SW480 (cell line): Measurements from ENCODE around the gene NOL4.
"Not testable (repeated sequence)": the region's sequence is repeated elsewhere in the genome, so short reads cannot be mapped to it uniquely, and the experiment has no call there.

Experiments used
- DNase-seq: peaks from one replicate; pipeline ENCODE4 v3.0.0-alpha.2; 2016; ENCODE audit warnings: low spot score

Gene NOL4, protein sequence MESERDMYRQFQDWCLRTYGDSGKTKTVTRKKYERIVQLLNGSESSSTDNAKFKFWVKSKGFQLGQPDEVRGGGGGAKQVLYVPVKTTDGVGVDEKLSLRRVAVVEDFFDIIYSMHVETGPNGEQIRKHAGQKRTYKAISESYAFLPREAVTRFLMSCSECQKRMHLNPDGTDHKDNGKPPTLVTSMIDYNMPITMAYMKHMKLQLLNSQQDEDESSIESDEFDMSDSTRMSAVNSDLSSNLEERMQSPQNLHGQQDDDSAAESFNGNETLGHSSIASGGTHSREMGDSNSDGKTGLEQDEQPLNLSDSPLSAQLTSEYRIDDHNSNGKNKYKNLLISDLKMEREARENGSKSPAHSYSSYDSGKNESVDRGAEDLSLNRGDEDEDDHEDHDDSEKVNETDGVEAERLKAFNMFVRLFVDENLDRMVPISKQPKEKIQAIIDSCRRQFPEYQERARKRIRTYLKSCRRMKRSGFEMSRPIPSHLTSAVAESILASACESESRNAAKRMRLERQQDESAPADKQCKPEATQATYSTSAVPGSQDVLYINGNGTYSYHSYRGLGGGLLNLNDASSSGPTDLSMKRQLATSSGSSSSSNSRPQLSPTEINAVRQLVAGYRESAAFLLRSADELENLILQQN

DNA sequence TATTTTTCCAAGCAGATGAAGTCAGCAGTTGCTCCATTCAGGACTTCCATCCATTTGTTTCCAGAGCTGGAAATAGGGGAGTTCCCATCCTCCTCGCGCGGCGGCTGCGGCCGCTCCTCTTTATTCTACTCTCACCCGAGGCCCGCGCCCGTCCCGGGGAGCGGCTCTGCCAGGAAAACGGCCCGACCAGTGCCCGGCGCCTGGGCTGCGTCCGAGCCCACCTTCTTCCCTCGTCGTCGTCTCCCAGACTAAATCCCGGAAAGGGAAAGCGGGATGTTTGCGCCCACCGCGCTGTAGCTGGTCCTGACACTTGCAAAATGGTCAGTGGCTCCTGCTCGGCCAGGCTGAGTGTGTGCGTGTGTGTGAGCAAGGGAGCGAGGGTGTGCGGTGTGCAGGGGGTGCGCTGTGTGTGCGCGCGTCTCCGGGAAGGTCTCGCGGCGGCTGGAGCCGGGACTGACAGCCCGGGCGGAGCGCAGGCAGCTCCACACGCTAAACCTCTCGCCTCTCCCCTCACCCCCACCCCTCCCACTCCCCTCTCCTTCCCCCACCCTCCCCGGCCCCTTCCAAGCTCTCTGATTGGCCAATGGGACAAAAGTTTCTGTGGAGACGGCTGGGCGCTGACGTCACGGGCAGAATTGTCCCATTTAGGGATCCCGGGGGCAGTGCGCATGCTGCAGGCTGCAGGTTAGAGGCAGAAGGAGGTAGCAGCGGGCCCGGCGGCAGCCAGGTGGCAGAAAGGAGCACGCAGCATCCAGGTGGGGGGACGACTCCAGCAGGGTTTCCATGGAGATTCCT lies at the start of gene NOL4:
Gene NOL4 (minus strand): TSS at position 491 of the 795 bp plus-strand sequence. CDS start 1,660 bp downstream, outside the sequence.
- peak; percentile 67 for DNase-seq

GRCh38 chr18:34266029-34266428 lies 41.3 kb upstream of the NOL4 start:
- not testable (repeated sequence) for DNase-seq

GRCh38 chr18:34261865-34262780 lies 37.4 kb upstream of the NOL4 start:
- DNase-seq = no peak

GRCh38 chr18:34258176-34258575 lies 33.5 kb upstream of the NOL4 start:
- no peak for DNase-seq

DNA sequence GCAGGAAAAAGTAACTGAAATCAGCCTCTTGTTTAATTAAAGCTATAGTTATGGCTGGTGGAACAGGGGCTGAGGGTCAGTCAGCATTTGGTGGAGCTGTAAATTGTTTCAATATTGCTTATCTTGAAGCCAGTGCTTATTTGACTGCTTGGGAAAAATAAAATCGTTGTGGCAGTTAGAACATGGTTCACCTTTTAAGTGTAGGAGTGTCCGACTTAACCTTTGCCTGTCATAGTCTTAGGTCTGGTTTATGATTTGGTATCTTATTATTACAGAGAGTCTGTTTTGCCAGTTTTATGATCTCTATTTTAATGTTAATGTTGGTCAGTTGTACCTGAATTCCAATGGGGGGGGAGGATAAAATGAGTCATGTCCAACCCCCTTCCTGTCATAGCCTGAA lies 27.2 kb upstream of the NOL4 start:
- DNase-seq = no peak

DNA sequence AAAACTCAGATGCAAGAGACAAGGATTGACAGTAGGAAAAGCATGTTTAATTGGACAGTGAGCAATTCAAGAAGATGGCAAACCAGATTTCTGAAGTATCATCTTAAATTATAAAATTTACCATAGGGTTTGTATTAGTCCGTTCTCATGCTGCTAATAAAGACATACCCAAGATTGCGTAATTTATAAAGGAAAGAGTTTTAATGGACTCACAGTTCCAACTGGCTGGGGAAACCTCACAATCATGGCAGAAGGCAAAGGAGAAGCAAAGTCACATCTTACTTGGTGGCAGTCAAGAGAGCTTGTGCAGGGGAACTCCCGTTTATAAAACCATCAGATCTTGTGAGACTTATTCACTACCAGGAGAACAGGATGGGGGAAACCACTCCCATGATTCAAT lies 24.0 kb upstream of the NOL4 start:
- DNase-seq = no peak

- no peak for DNase-seq
These were observed 18.0 kb upstream of the NOL4 start for GRCh38 chr18:34242739-34243138.

DNA sequence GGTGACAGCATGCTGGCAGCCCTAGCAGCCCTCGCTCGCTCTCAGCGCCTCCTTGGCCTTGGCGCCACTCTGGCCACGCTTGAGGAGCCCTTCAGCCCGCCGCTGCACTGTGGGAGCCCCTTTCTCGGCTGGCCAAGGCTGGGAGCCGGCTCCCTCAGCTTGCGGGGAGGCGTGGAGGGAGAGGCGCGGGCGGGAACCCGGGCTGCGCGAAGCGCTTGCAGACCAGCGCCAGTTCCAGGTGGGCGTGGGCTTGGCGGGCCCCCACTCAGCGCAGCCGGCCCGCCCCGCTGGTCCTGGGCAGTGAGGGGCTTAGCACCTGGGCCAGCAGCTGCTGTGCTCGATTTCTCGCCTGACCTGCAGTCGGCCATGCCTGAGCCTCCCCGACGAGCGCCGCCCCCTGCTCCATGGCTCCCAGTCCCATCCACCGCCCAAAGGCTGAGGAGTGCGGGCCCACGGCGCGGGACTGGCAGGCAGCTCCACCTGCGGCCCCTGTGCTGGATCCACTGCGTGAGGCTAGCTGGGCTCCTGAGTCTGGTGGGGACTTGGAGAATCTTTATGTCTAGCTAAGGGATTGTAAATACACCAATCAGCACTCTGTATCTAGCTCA lies 9.2 kb upstream of the NOL4 start:
- not testable (repeated sequence) for DNase-seq

DNA sequence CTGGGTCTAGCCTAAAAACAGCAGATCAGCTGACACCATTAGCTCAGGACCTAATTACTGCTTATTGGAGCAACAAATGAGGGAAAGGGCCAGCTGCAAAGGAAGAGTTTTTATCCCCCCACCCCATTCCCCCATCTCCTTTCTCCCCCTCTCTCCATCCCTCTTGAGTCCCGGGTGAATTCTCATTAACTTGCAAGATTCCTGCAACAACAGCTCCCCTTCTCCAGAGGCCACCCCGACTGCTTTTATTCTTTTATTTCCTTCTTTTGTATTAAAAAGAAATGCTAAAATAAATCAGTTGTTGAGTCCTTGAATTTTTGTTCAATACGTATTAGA lies 473 bp upstream of the NOL4 start:
- no peak for DNase-seq

- DNase-seq = no peak
These were observed 755 bp downstream of the NOL4 start for GRCh38 chr18:34223893-34224422.

DNA sequence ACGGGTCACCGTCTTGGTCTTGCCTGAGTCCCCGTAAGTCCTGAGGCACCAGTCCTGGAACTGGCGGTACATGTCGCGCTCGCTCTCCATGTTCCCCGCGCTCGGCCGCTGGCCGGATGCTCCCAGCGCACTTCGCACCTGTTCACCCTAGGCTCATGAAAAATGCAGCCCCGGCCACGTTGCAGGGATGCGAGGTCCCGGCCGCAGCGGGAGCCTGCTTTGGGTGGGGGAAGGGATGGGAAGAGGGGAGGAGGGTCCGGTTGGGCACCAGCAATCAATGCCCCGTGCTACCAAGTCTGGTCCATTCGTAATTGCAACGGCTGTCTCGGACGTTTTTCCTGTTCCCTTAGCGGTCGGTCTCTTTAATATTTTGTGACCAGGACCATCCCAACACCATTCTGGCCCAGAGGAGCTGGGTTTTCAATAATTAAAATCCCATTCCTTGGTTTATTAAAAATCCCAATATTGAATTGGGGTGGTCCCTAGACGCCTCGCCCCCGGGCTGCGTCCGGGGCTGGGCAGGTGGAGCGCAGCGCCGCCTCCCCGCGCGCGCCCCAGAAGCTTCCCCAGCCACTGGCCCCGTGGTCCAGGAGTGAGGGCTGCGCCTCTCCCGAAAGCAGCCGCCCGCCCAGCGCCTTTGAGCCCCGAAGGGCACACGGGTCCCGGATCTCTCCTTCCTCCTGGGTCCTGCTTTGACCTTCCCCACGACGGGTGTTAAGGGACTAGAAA lies 1.4 kb downstream of the NOL4 start:
- peak; percentile 3 for DNase-seq

DNA sequence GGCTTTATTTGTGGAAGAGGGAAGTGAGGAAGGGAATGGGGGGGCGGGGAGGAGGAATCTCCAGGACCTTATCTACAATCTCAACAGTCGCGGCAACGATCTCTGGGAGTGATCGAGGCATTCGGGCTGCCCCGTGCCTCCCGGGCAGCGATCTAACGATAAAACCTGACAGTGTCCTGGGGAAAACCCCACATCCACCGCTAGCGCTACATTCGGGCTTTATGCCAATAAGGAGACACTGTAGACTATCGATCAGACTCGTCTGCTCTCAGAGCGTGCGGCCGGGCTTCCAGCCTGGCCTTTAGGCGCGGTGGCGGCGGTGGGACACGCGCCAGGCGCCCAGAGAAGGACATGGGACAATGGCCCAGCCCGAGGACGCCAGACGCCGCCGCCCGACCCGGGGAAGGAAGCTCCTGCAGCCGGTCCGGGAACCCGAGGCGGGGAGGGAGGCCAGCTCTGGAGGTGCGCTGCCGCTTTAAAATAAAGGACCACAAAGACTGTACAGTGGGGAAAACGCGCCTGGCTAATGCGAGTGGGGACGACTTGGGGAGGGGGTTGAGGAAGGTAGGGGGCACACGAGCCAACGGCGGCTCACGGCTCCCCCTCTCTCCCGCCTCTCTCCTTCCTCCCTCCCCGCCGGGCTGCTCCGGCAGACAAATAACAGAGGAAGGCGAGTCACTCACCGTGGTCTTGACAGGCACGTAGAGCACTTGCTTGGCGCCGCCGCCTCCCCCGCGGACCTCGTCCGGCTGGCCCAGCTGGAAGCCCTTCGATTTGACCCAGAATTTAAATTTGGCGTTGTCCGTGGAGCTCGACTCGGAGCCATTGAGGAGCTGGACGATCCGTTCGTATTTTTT lies 2.2 kb downstream of the NOL4 start:
- DNase-seq = peak; percentile 0

- no peak for DNase-seq
These were observed 2.8 kb downstream of the NOL4 start for GRCh38 chr18:34221971-34222306.

DNA sequence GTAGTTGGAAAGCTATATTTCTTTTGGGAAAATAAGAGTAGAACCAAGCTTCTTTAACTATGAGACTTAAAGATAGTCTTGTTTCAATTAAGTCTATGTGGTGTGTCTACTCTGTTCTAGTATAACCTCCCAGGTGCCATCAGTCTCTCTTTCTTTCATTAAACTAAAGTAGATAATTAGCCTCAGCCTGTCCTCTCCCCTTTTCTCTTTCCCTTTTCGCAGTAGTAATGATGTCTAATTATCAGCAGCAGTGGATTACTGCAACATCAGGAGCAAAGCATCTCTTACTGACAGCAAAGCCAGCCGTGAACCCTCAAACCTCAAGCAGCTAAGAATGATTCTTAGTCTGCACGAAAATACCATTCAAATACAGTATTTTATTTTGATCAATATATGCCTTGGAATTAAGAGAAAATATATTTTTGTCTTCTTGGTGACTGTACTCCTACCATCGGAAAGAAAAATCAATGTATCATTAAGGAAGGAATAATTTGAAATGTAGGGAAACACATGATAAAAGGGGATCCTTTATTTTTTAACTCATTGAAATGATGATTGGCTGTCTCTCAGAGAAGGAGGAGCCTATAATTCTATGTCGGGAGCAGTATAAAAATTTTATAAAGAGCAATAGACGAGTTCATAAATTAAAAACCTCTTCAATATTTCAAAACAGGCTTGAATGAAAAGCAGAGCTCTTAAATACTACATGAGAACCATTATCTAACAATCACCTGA lies 4.5 kb downstream of the NOL4 start:
- DNase-seq = no peak

- no peak for DNase-seq
These were observed 5.1 kb downstream of the NOL4 start for GRCh38 chr18:34219651-34220050.

DNA sequence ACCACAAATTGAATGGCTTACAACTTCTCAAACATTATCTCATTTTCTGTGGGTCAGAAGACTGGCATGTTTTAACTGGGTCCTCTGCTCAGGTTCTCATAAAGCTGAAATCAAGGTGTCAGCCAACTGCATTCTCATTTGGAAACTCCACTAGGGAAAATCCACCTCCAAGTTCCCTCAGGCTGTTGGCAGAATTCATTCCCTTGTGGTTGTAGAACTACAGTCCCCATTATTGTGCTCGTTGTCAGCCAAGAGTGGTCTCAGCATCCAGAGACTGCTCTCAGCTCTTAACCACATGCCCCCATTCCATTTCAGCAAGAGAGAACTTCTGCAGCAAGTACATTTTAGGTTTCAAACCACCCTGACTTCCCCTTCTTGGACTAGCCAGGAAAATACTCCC lies 12.2 kb downstream of the NOL4 start:
- no peak for DNase-seq

DNA sequence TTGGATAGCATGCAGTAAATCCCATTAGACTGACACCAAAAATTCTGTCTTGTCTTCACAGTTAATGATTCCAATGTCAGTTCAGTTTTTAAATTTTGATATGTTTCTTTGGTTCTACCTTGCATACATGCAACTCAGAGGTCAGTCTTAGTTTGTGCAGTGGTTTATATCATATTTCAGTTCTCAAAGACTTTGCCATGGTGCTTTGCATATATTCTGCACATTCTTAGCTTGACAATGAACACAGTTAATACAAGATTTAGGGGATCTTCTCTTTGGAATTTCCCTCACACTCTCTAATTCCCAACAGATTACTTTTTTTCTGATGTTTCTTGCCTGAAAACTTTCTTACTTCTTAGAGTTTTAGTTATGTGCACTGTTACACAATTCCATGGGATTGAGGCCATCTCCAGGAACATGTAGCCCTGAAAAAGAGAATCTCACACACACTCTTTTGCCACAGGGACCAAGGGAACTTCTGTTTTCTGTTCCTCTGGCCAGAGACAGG lies 17.3 kb downstream of the NOL4 start:
- no peak for DNase-seq

DNA sequence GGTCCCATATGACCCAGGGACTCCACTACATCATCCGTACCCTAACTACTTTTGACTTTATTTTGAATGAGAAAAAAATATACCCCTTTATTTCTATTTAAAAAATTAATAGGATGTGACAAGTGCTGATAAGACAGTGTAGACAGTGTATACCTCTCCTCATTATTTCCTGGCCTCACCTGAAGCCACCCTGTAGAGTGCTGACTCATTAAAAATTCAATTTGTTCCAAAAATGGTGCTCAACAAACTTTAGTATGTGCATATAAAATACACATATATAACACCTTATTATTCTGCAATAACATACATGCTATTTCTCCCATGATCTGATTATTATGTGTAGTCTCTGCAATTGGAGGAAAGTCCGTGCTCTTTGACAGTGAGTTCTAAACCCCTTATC lies 20.8 kb downstream of the NOL4 start:
- DNase-seq = no peak

DNA sequence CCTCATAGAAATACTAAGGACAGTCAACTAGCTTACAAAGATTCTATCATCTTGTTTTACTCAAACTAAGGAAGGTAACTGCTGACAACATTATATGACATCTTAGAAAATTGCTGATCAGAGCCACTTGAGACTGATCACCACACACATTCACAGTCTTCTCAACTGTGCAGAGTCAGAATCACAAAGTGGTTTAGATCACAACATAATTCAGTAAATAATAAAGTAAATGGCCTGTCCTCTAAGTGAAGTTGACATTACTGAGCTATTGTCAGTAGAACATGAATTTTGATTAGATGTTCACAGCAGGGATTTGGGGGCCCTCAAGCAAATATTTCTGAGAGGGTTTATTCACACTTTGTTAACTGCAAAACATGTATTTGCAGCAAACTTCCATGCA lies 28.5 kb downstream of the NOL4 start:
- DNase-seq = no peak
